Measurements from ENCODE around the gene GKN1. TPM values are rescaled to one million over a fixed set of nuclear protein-coding genes. Genes with fewer than 3 reads are reported as not detected.

Gene GKN1
- total and polyA plus RNA-seq, 2 of the 8 experiments (the other 6 are each of a cell fraction or from before 2014, with no cell fraction given), result not detected

- TF ChIP-seq CTBP2 (IDR thresholded peaks at IDR 0.05; ENCODE audit: borderline replicate concordance, insufficient read depth, insufficient read length, low read length) (no peak), KDM5A (IDR thresholded peaks at IDR 0.05; ENCODE audit: low read length) (no peak), CHD1 (IDR thresholded peaks at IDR 0.05; ENCODE audit: low read depth, low read length) (no peak), SP1 (IDR thresholded peaks at IDR 0.05; ENCODE audit: low read depth, low read length) (no peak), SIN3A (conservative IDR thresholded peaks at IDR 0.05 in 1 of 2, IDR thresholded peaks at IDR 0.05 in 1 of 2; ENCODE audit: low read depth in 1 of 2, low read length in 2 of 2) (no peak), TCF12 (IDR thresholded peaks at IDR 0.05; ENCODE audit: low read depth, low read length) (no peak)
- TF ChIP-seq, protein P1, sequence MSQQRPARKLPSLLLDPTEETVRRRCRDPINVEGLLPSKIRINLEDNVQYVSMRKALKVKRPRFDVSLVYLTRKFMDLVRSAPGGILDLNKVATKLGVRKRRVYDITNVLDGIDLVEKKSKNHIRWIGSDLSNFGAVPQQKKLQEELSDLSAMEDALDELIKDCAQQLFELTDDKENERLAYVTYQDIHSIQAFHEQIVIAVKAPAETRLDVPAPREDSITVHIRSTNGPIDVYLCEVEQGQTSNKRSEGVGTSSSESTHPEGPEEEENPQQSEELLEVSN (IDR thresholded peaks at IDR 0.05), result no peak
These were observed 52.4 kb downstream of the GKN1 start (continued) for GRCh38 chr2:69026691-69027459.

Other genes with a start within 250 kb of the GKN1 start
- 0.42 and 1.2 TPM in 2 replicates for gene ARHGAP25, start 239.8 kb upstream of the GKN1 start, total RNA-seq (2021; fragmentation: NEBNext Ultra II Directional; extraction: Animal tissue kit (Norgen Biotek cat#: 25700))
- gene ARHGAP25, start 239.8 kb upstream of the GKN1 start, polyA plus RNA-seq (2011; rRNA removed), result 1.00 and 2.4 TPM in 2 replicates
- gene BMP10, start 103.2 kb upstream of the GKN1 start, total RNA-seq (2021; fragmentation: NEBNext Ultra II Directional; extraction: Animal tissue kit (Norgen Biotek cat#: 25700)), result not detected in 2 replicates
- gene BMP10, start 103.2 kb upstream of the GKN1 start, polyA plus RNA-seq (2011; rRNA removed), result not detected in 2 replicates
- gene GKN2, start 21.7 kb upstream of the GKN1 start, total RNA-seq (2021; fragmentation: NEBNext Ultra II Directional; extraction: Animal tissue kit (Norgen Biotek cat#: 25700)), result not detected in 2 replicates
- not detected in 2 replicates for gene GKN2, start 21.7 kb upstream of the GKN1 start, polyA plus RNA-seq (2011; rRNA removed)
- 44.3 and 45.9 TPM in 2 replicates for gene ANTXR1, start 38.5 kb downstream of the GKN1 start, total RNA-seq (2021; fragmentation: NEBNext Ultra II Directional; extraction: Animal tissue kit (Norgen Biotek cat#: 25700))
- 14.5 and 15.8 TPM in 2 replicates for gene ANTXR1, start 38.5 kb downstream of the GKN1 start, polyA plus RNA-seq (2011; rRNA removed)